A549 (cell line): ENCODE measurements around the gene LPO. TPM values are rescaled to one million over a fixed set of nuclear protein-coding genes. Genes with fewer than 3 reads are reported as not detected.

Experiments
- ATAC-seq, 2 experiments: fragments of 200-7000 bp in 1 of 2; fragments of >200 bp in 1 of 2; cut with Nextera tagmentation in 1 of 2; cut with Tn5 transposase in 1 of 2; 3 replicates each; pipeline versions ENCODE4 v1.8.0 to v1.9.1; 2018 to 2020; ENCODE audit warnings: mild to moderate bottlenecking in 1 of 2, moderate library complexity in 1 of 2
- CTCF ChIA-PET: fragments of 300-600 bp; sonication (Branson Sonifier 250); formaldehyde crosslinking; extraction: SDS; loops from one replicate; lab custom pipeline; 2021; ENCODE audit warnings: antibody characterized with exemption, inconsistent platforms; lab: Yijun Ruan, JAX
- POLR2A ChIA-PET: fragments of 350-600 bp; formaldehyde crosslinking; extraction: SDS; loops from one replicate; lab custom pipeline; 2021; ENCODE audit warnings: antibody characterized with exemption, inconsistent platforms; lab: Yijun Ruan, JAX
- DNase-seq, 2 experiments: peaks; one replicate each; pipeline versions ENCODE4 v3.0.0 to v3.0.0-alpha.2; 2011 to 2016; ENCODE audit warnings: low read depth in 1 of 2, low spot score in 1 of 2
- FAIRE-seq: peaks from 2 replicates; lab custom pipeline; 2011; peaks lifted over from hg19 to GRCh38; lab: Jason Lieb, UNC
- H3K27ac ChIP-seq, 2 experiments: fragments of >200 bp; sonication (Bioruptor Twin); formaldehyde crosslinking; 3 replicates each; pipeline ENCODE4 v1.5.1; 2016 to 2017
- H3K4me1 ChIP-seq: fragments of >200 bp; sonication (Bioruptor Twin); formaldehyde crosslinking; 3 replicates; pipeline ENCODE4 v1.6.1; 2016
- H3K4me2 ChIP-seq: fragments of >200 bp; sonication (Bioruptor Twin); formaldehyde crosslinking; 3 replicates; pipeline ENCODE4 v1.6.1; 2016
- H3K4me3 ChIP-seq: fragments of >200 bp; sonication (Bioruptor Twin); formaldehyde crosslinking; 3 replicates; pipeline ENCODE4 v1.5.1; 2016
- H3K9me3 ChIP-seq: fragments of >200 bp; sonication (Bioruptor Twin); formaldehyde crosslinking; 3 replicates; pipeline ENCODE4 v1.6.1; 2016
- CBX8 ChIP-seq: fragments of 200-600 bp; sonication (generic); IDR thresholded peaks from 2 replicates; pipeline ENCODE4 v1.6.1; 2016
- CHD2 ChIP-seq: fragments of 150-350 bp; IDR thresholded peaks from 2 replicates; pipeline ENCODE4 v1.6.1; 2014; ENCODE audit warnings: low read length; ENCODE audit not compliant: partially characterized antibody
- EHMT2 ChIP-seq: fragments of 200-600 bp; sonication (generic); IDR thresholded peaks from 2 replicates; pipeline ENCODE4 v1.6.1; 2016; ENCODE audit warnings: antibody characterized with exemption, low read depth, mild to moderate bottlenecking, moderate library complexity
- EP300 ChIP-seq, 2 experiments: fragments of >200 bp; sonication (Bioruptor Twin); formaldehyde crosslinking; IDR thresholded peaks; 2 replicates in 1 of 2; 3 replicates in 1 of 2; pipeline ENCODE4 v1.6.1; 2016 to 2017
- ESRRA ChIP-seq: fragments of 150-350 bp; IDR thresholded peaks from 2 replicates; pipeline ENCODE4 v1.6.1; 2014; ENCODE audit warnings: mild to moderate bottlenecking, low read length, borderline replicate concordance
- FOSL2 ChIP-seq, 2 experiments: fragments of 450-650 bp in 1 of 2; fragments of >200 bp in 1 of 2; sonication (Bioruptor Twin) in 1 of 2; formaldehyde crosslinking; IDR thresholded peaks; 2 replicates each; pipeline versions ENCODE4 v1.5.0 to v1.6.1; 2016 to 2020; ENCODE audit warnings: mild to moderate bottlenecking in 1 of 2, moderate library complexity in 1 of 2
- FOXS1 ChIP-seq: fragments of 250-450 bp; sonication (Bioruptor Pico); IDR thresholded peaks from 2 replicates; pipeline ENCODE4 v1.5.0; 2020; ENCODE audit warnings: mild to moderate bottlenecking, moderate library complexity
- HOXA7 ChIP-seq: fragments of 250-450 bp; sonication (Bioruptor Pico); IDR thresholded peaks from 2 replicates; pipeline ENCODE4 v1.5.0; 2020; ENCODE audit warnings: mild to moderate bottlenecking, moderate library complexity
- HOXB5 ChIP-seq: fragments of 250-450 bp; sonication (Bioruptor Pico); IDR thresholded peaks from 2 replicates; pipeline ENCODE4 v1.5.0; 2020; ENCODE audit warnings: mild to moderate bottlenecking, moderate library complexity
- NFE2L2 ChIP-seq: fragments of 150-350 bp; conservative IDR thresholded peaks from 2 replicates; pipeline ENCODE4 v1.6.1; 2014; ENCODE audit warnings: low read length
- ZFP36 ChIP-seq: fragments of 450-650 bp; IDR thresholded peaks from 2 replicates; pipeline ENCODE4 v1.6.1; 2014; ENCODE audit warnings: borderline replicate concordance; ENCODE audit not compliant: partially characterized antibody
- WGBS: methylation state at CpG from one replicate; pipeline ENCODE4 v1.1.6; 2017; ENCODE audit errors: missing lambda C conversion rate; 5-methylcytosine and 5-hydroxymethylcytosine counted together
- polyA plus RNA-seq, 4 experiments: library from polyadenylated mRNA; depleted of rRNA in 3 of 4; stranded (reverse); fragments of >200 nt; fragmentation: RNase III in 1 of 4; extraction: RNeasy Plus Mini Kit Qiagen cat#74134 plus additional on column Dnase treatment in 1 of 4; gene quantifications; 2 replicates in 3 of 4; 3 replicates in 1 of 4; pipeline ENCODE4 v1.2.3, GENCODE V29; 2011 to 2017

The LPO gene
- polyA plus RNA-seq, 2 of the 4 experiments (the other 2 are of a cell fraction) = not detected

DNA sequence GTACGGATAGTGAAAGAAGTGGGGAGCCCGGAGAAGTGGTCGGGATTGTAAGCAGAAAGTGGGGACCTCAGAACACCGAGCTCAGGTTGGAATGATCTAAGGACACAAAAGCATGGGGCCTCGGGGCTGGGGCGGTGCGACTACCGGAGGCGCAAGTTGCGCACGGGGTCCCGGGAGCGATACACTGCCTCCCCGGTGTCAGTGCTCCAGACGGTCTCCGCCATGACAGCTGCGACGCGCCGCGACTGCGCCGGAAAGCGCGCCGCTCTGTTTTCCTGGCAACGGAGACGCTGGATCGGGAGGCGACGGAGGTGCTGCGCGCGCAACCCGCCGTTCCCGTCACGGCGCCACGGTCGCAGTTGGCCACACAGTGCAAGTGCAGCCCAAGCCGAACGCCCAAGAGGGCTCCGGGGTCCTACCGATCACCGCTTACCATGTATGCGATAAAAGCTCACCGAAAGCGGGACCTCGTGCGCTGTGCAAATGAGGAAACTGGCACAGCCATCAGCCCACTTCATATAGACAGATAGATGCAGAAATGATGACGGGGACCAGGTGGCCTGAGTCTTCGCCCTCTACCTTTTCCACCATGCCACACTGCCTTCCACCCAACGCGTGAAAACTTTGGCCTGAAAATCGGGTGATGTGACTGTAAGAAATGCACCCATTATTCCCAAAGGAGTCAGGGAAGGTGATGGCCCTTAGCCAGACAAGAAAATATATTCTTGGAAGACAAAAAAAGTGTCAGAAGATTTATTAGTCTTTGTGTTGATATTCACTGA, 19.2 kb upstream of the LPO start, which contains the start of gene MKS1 (continued):
- TF ChIP-seq FOXS1 (CRISPR knock-in tag) = peak; percentile 21; the same call in 1 of the 2 replicates
- TF ChIP-seq FOSL2 (IDR thresholded peaks at IDR 0.05) = no peak
- no peak for TF ChIP-seq FOSL2 (CRISPR knock-in tag; IDR thresholded peaks at IDR 0.05)
- TF ChIP-seq CHD2 = no peak

DNA sequence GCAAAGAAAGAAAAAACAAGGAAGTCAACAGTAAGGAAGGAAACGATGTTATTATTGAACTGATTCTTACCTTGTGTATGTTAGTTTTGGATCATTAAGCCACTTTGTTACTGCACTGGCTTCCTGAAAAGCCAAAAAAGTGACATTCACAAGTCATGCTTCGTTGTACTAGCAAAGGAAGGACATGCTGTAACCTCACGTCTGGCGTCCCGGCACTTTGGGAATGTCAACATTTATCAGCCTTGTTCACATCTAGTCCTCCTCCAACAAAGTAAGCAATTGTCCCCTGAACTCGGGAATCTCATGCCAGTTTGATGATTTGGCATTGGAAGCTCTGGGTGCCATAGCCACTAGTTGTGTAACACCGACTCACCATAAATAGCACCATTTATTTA, 18.6 kb upstream of the LPO start:
- Histone ChIP-seq H3K4me3 (peak overlapping the region; percentile 77), H3K9me3 (no peaks in the 10 kb centered on the region), H3K4me2 (peak overlapping the region; percentile 75), H3K4me1 (peaks cover 14% of the 10 kb centered on the region; the same call in 2 of the 3 replicates), H3K27ac (peak overlapping the region; percentile 50 to 89)
- POLR2A ChIA-PET = interaction anchor here (0.5 to 1.8 kb wide), 4 partner anchors 11 to 771 kb away, joined by 3 to 6 read pairs (median 4); partner anchors contain the start of gene SUPT4H1
- CTCF ChIA-PET = interaction anchor here (1.0 to 6.6 kb wide), 10 partner anchors 9 to 232 kb away, joined by 3 to 62 read pairs (median 8); partner anchors contain the start of gene LPO
- no peak for ATAC-seq
- FAIRE-seq = peak; percentile 56
- TF ChIP-seq ZFP36 (no peak), EHMT2 (0 out of 2 replicates have a peak, but pooled peaks have one; percentile 14)
- 75% methylated on average over 7 of the region's 7 CpGs for WGBS
- no peak for DNase-seq

GRCh38 chr17:58224315-58224714, 14.1 kb upstream of the LPO start:
- ATAC-seq = no peak; a peak in 1 of 6 replicates
- 0 out of 3 replicates have a peak overlapping the region, but pooled peaks have one; percentile 7 for H3K4me2 ChIP-seq
- peaks cover 11% of the 10 kb centered on the region; the same call in 2 of the 3 replicates for H3K4me1 ChIP-seq
- ChIA-PET CTCF (interaction anchor here (7.4 kb wide), 1 partner anchor 27 kb away, joined by 69 read pairs; no protein-coding TSS in a partner anchor), POLR2A (no interaction called here)
- no peaks in the 10 kb centered on the region for H3K9me3 ChIP-seq
- FAIRE-seq = no peak
- WGBS = 2% methylated on average over 1 of the region's 1 CpG
- peak; percentile 16 to 47 for DNase-seq
- H3K27ac ChIP-seq = no peak overlapping the region
- TF ChIP-seq ESRRA (no peak), HOXB5 (CRISPR knock-in tag) (peak; percentile 63; the same call in 1 of the 2 replicates), FOSL2 (IDR thresholded peaks at IDR 0.05) (no peak), FOSL2 (CRISPR knock-in tag; IDR thresholded peaks at IDR 0.05) (peak; percentile 71; the same call in 1 of the 2 replicates)
- TF ChIP-seq, all 56 proteins: peak for 2
- no peak overlapping the region for H3K4me3 ChIP-seq

DNA sequence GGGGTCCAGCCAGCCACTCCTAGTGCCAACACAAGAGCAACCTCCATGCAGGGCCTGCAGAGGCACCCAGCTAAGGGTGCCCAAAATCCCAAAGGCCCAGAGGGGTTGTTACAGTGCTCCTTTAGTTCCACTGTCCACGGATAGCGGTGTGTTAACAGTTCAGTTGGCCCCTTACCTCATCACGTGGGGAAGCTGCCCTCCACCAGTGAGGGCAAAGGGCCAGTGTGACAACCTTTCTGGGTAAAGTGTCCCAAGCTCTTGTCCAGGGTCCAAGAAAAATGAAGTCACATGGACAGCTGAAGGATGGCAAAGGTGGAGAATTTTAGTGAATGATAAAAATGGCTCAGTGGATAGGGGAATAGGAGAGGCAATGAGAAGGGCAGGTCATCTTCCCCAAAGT, 10.7 kb upstream of the LPO start:
- Histone ChIP-seq H3K27ac (no peak overlapping the region), H3K4me3 (no peak overlapping the region), H3K4me1 (peaks cover 7% of the 10 kb centered on the region; the same call in 1 of the 3 replicates), H3K9me3 (no peaks in the 10 kb centered on the region), H3K4me2 (no peak overlapping the region)
- WGBS = 39% methylated on average over 3 of the region's 3 CpGs
- POLR2A ChIA-PET = no interaction called here
- ATAC-seq (no peak; a peak in 1 of 6 replicates), FAIRE-seq (no peak), DNase-seq (no peak)
- CTCF ChIA-PET = interaction anchor here (0.7 to 7.4 kb wide), 8 partner anchors 8 to 219 kb away, joined by 3 to 69 read pairs (median 4); partner anchors contain the start of genes LPO and MKS1
- no peak for TF ChIP-seq EHMT2
- no peak for TF ChIP-seq EP300 (IDR thresholded peaks at IDR 0.05)
- TF ChIP-seq HOXB5 (CRISPR knock-in tag) = no peak
- no peak for TF ChIP-seq NFE2L2
- TF ChIP-seq HOXA7 (CRISPR knock-in tag) = no peak

- no peak overlapping the region for H3K4me2 ChIP-seq
- H3K9me3 ChIP-seq = no peaks in the 10 kb centered on the region
- no peak; a peak in 1 of 6 replicates for ATAC-seq
- no peak for DNase-seq
- ChIA-PET CTCF (interaction anchor here (1.2 to 7.4 kb wide), 7 partner anchors 9 to 218 kb away, joined by 3 to 69 read pairs (median 4); partner anchors contain the start of genes LPO and MKS1), POLR2A (no interaction called here)
- peaks cover 7% of the 10 kb centered on the region; the same call in 1 of the 3 replicates for H3K4me1 ChIP-seq
- no peak for TF ChIP-seq CBX8
- H3K27ac ChIP-seq = no peak overlapping the region
- 6% methylated on average over 3 of the region's 3 CpGs for WGBS
- no peak overlapping the region for H3K4me3 ChIP-seq
- FAIRE-seq = no peak
Measured at GRCh38 chr17:58228679-58229078, 9.7 kb upstream of the LPO start.
